Neural cell (in vitro differentiated cells): ENCODE measurements around the gene TCP11. TPM values are rescaled to one million over a fixed set of nuclear protein-coding genes. Genes with fewer than 3 reads are reported as not detected.

Experiments used
- H2AFZ ChIP-seq: fragments of 200-600, 300-800 bp; sonication (generic), shearing (Covaris generic); 2 replicates; pipeline ENCODE4 v1.6.0; 2014; ENCODE audit warnings: low read depth, mild to moderate bottlenecking, antibody characterized with exemption, low read length, moderate library complexity
- H3F3A ChIP-seq: fragments of 200-600 bp; shearing (Covaris generic); 2 replicates; pipeline ENCODE4 v1.6.1; 2016; ENCODE audit warnings: mild to moderate bottlenecking, moderate library complexity, mixed read lengths, antibody characterized with exemption, low read length; ENCODE audit not compliant: insufficient read depth, poor library complexity, severe bottlenecking
- H3K27ac ChIP-seq: fragments of 200-600, 300-800 bp; sonication (generic), shearing (Covaris generic); 2 replicates; pipeline ENCODE4 v1.5.1; 2014; ENCODE audit warnings: mild to moderate bottlenecking, low read length, moderate library complexity
- H3K27me3 ChIP-seq: fragments of 300-800, 200-600 bp; sonication (generic), shearing (Covaris generic); 2 replicates; pipeline ENCODE4 v1.6.0; 2014; ENCODE audit warnings: mild to moderate bottlenecking, low read depth, low read length, moderate library complexity; ENCODE audit not compliant: insufficient read depth
- H3K36me3 ChIP-seq: fragments of 300-800, 200-600 bp; sonication (generic), shearing (Covaris generic); 2 replicates; pipeline ENCODE4 v1.5.1; 2014; ENCODE audit warnings: mild to moderate bottlenecking, antibody characterized with exemption, low read length, moderate library complexity; ENCODE audit not compliant: insufficient read depth
- H3K4me2 ChIP-seq: fragments of 300-800, 200-600 bp; sonication (generic), shearing (Covaris generic); 2 replicates; pipeline ENCODE4 v1.6.0; 2014; ENCODE audit warnings: mild to moderate bottlenecking, low read length
- H3K4me3 ChIP-seq: fragments of 300-800, 200-600 bp; sonication (generic), shearing (Covaris generic); 2 replicates; pipeline ENCODE4 v1.5.1; 2014; ENCODE audit warnings: mild to moderate bottlenecking, low read length, moderate library complexity
- H3K79me2 ChIP-seq: fragments of 200-600 bp; shearing (Covaris generic); replicated peaks from 2 replicates; pipeline ENCODE4 v1.6.0; 2014; ENCODE audit warnings: mild to moderate bottlenecking, low read length, moderate library complexity; ENCODE audit not compliant: insufficient read depth
- H3K9ac ChIP-seq: fragments of 300-800, 200-600 bp; sonication (generic), shearing (Covaris generic); 2 replicates; pipeline ENCODE4 v1.6.1; 2016; ENCODE audit warnings: mild to moderate bottlenecking, low read length, mixed read lengths
- H3K9me2 ChIP-seq: fragments of 200-600 bp; shearing (Covaris generic); 2 replicates; pipeline ENCODE4 v1.6.1; 2016; ENCODE audit warnings: mild to moderate bottlenecking, low read length, mixed read lengths; ENCODE audit not compliant: insufficient read depth
- H3K9me3 ChIP-seq: fragments of 200-600, 300-800 bp; sonication (generic), shearing (Covaris generic); 2 replicates; pipeline ENCODE4 v1.6.1; 2016; ENCODE audit warnings: mild to moderate bottlenecking, mixed run types, low read length, moderate library complexity, mixed read lengths
- H4K20me1 ChIP-seq: fragments of 200-600 bp; shearing (Covaris generic); 2 replicates; pipeline ENCODE4 v1.6.1; 2016; ENCODE audit warnings: mild to moderate bottlenecking, mixed run types; ENCODE audit not compliant: insufficient read depth
- CTCF ChIP-seq: fragments of 450-650 bp; IDR thresholded peaks from 2 replicates; pipeline ENCODE4 v1.5.1; 2014; ENCODE audit warnings: antibody characterized with exemption, mild to moderate bottlenecking, moderate library complexity; ENCODE audit not compliant: poor library complexity, severe bottlenecking
- EP300 ChIP-seq: fragments of 450-650 bp; conservative IDR thresholded peaks from 2 replicates; pipeline ENCODE4 v1.6.1; 2014; ENCODE audit warnings: antibody characterized with exemption, mild to moderate bottlenecking, moderate library complexity; ENCODE audit not compliant: poor library complexity, severe bottlenecking
- EZH2 ChIP-seq: fragments of 200-600, 300-800 bp; shearing (Covaris generic), sonication (generic); IDR thresholded peaks from 2 replicates; pipeline ENCODE4 v1.6.1; 2014; ENCODE audit warnings: antibody characterized with exemption, low read length, borderline replicate concordance, mild to moderate bottlenecking; ENCODE audit not compliant: insufficient read depth, poor library complexity, severe bottlenecking
- MXI1 ChIP-seq: fragments of 450-650 bp; conservative IDR thresholded peaks from 2 replicates; pipeline ENCODE4 v1.6.1; 2014; ENCODE audit warnings: antibody characterized with exemption, mild to moderate bottlenecking; ENCODE audit not compliant: poor library complexity, severe bottlenecking
- POLR2AphosphoS5 ChIP-seq: IDR thresholded peaks from 2 replicates; pipeline ENCODE4 v1.6.1; 2012
- RAD21 ChIP-seq: fragments of 450-650 bp; conservative IDR thresholded peaks from 2 replicates; pipeline ENCODE4 v1.6.1; 2014; ENCODE audit warnings: antibody characterized with exemption, mild to moderate bottlenecking, moderate library complexity
- SMC3 ChIP-seq: fragments of 450-650 bp; conservative IDR thresholded peaks from 2 replicates; pipeline ENCODE4 v1.6.1; 2014; ENCODE audit warnings: antibody characterized with exemption, mild to moderate bottlenecking, moderate library complexity; ENCODE audit not compliant: poor library complexity
- TAF1 ChIP-seq: IDR thresholded peaks from 2 replicates; pipeline ENCODE4 v1.6.1; 2012; ENCODE audit warnings: low read depth
- polyA plus RNA-seq: library from polyadenylated mRNA; depleted of rRNA; stranded (reverse); fragments of >200 nt; gene quantifications from 2 replicates; pipeline ENCODE4 v1.2.3, GENCODE V29; 2014
- TF ChIP-seq, protein P1 (sequence below): IDR thresholded peaks from 2 replicates; pipeline ENCODE4 v1.6.1; 2012; ENCODE audit warnings: borderline replicate concordance

The TCP11 gene
- polyA plus RNA-seq, 1 donor from 2014 or later = not detected

GRCh38 chr6:35174501-35174900 lies 33.4 kb upstream of the TCP11 start:
- Histone ChIP-seq H2AFZ (no peak overlapping the region), H3K27ac (no peak overlapping the region), H3K9me2 (no peaks in the 10 kb centered on the region), H3K9me3 (no peaks in the 10 kb centered on the region), H3K36me3 (no peaks in the 10 kb centered on the region), H3F3A (no peaks in the 10 kb centered on the region), H4K20me1 (no peaks in the 10 kb centered on the region), H3K9ac (no peak overlapping the region), H3K4me2 (no peak overlapping the region), H3K79me2 (no peaks in the 10 kb centered on the region), H3K27me3 (no peaks in the 10 kb centered on the region), H3K4me3 (no peak overlapping the region)
- TF ChIP-seq RAD21 (no peak), MXI1 (no peak), TAF1 (no peak), EP300 (no peak), EZH2 (no peak), POLR2AphosphoS5 (no peak), CTCF (no peak), SMC3 (no peak)
- TF ChIP-seq, protein P1, sequence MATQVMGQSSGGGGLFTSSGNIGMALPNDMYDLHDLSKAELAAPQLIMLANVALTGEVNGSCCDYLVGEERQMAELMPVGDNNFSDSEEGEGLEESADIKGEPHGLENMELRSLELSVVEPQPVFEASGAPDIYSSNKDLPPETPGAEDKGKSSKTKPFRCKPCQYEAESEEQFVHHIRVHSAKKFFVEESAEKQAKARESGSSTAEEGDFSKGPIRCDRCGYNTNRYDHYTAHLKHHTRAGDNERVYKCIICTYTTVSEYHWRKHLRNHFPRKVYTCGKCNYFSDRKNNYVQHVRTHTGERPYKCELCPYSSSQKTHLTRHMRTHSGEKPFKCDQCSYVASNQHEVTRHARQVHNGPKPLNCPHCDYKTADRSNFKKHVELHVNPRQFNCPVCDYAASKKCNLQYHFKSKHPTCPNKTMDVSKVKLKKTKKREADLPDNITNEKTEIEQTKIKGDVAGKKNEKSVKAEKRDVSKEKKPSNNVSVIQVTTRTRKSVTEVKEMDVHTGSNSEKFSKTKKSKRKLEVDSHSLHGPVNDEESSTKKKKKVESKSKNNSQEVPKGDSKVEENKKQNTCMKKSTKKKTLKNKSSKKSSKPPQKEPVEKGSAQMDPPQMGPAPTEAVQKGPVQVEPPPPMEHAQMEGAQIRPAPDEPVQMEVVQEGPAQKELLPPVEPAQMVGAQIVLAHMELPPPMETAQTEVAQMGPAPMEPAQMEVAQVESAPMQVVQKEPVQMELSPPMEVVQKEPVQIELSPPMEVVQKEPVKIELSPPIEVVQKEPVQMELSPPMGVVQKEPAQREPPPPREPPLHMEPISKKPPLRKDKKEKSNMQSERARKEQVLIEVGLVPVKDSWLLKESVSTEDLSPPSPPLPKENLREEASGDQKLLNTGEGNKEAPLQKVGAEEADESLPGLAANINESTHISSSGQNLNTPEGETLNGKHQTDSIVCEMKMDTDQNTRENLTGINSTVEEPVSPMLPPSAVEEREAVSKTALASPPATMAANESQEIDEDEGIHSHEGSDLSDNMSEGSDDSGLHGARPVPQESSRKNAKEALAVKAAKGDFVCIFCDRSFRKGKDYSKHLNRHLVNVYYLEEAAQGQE = no peak

- H3K9ac ChIP-seq = no peak overlapping the region
- H2AFZ ChIP-seq = no peak overlapping the region
- H3K4me3 ChIP-seq = no peak overlapping the region
- H4K20me1 ChIP-seq = no peaks in the 10 kb centered on the region
- H3K36me3 ChIP-seq = no peaks in the 10 kb centered on the region
- no peaks in the 10 kb centered on the region for H3K9me2 ChIP-seq
- H3F3A ChIP-seq = no peaks in the 10 kb centered on the region
- no peaks in the 10 kb centered on the region for H3K79me2 ChIP-seq
- H3K27ac ChIP-seq = no peak overlapping the region
- no peaks in the 10 kb centered on the region for H3K9me3 ChIP-seq
- no peak overlapping the region for H3K4me2 ChIP-seq
- no peaks in the 10 kb centered on the region for H3K27me3 ChIP-seq
- TF ChIP-seq, protein P1 = no peak
- no peak for TF ChIP-seq RAD21
- no peak for TF ChIP-seq CTCF
- no peak for TF ChIP-seq EZH2
- TF ChIP-seq POLR2AphosphoS5 = no peak
- no peak for TF ChIP-seq EP300
- no peak for TF ChIP-seq TAF1
- no peak for TF ChIP-seq MXI1
- TF ChIP-seq SMC3 = no peak
Measured at GRCh38 chr6:35174088-35174434, 32.9 kb upstream of the TCP11 start.
